Peyer's patch (tissue), 4 donors: ENCODE data around the gene ARIH2. TPM values are rescaled to one million over a fixed set of nuclear protein-coding genes. Genes with fewer than 3 reads are reported as not detected.

ENCODE experiments used
- DNase-seq, 3 donors: peaks; one replicate each; pipeline ENCODE4 v3.0.0-alpha.2; 2017 to 2019
- H3K27ac ChIP-seq, 4 donors: fragments of 200-600 bp; sonication (generic); one replicate each; pipeline ENCODE4 v1.5.1; 2016 to 2019
- H3K27me3 ChIP-seq, 2 donors: fragments of 200-600 bp; sonication (generic); one replicate each; pipeline ENCODE4 v1.5.1; 2019
- H3K36me3 ChIP-seq, 3 donors: fragments of 200-600 bp; sonication (generic); one replicate each; pipeline ENCODE4 v1.5.1; 2016 to 2019
- H3K4me1 ChIP-seq, 4 donors: fragments of 200-600 bp; sonication (generic); one replicate each; pipeline ENCODE4 v1.5.1; 2016 to 2019
- H3K4me3 ChIP-seq, 4 donors: fragments of 200-600 bp; sonication (generic); 1 replicate in 3 of 4; 2 replicates in 1 of 4; pipeline ENCODE4 v1.5.1; 2016 to 2019; ENCODE audit warnings: mild to moderate bottlenecking in 1 of 4
- H3K9me3 ChIP-seq, 4 donors: fragments of 200-600 bp; sonication (generic); one replicate each; pipeline ENCODE4 v1.5.1; 2016 to 2019; ENCODE audit warnings: mild to moderate bottlenecking in 1 of 4
- CTCF ChIP-seq, 6 experiments: fragments of 450-650 bp in 4 of 6; fragments of 200-600 bp in 2 of 6; sonication (generic) in 1 of 6; IDR thresholded peaks; one replicate each; pipeline ENCODE4 v1.5.1; 2017 to 2019; ENCODE audit warnings: antibody characterized with exemption in 6 of 6, mild to moderate bottlenecking in 3 of 6, moderate library complexity in 1 of 6
- POLR2A ChIP-seq, 2 donors: fragments of 450-650 bp; IDR thresholded peaks; one replicate each; pipeline ENCODE4 v1.5.1; 2017; ENCODE audit warnings: antibody characterized with exemption in 2 of 2, mild to moderate bottlenecking in 2 of 2, moderate library complexity in 2 of 2
- total RNA-seq, 4 donors: library from RNA; depleted of rRNA; stranded (reverse); fragments of >200 nt; gene quantifications; one replicate each; pipeline ENCODE4 v1.1.0, GENCODE V29; 2016

ARIH2 gene
- total RNA-seq, 4 donors from 2014 or later, result 59.7 to 184 (median 111) TPM

- no peaks in the 10 kb centered on the region for H3K27me3 ChIP-seq
- H3K9me3 ChIP-seq, result no peaks in the 10 kb centered on the region
- no peak for TF ChIP-seq POLR2A (IDR thresholded peaks at IDR 0.05)
- TF ChIP-seq CTCF (IDR thresholded peaks at IDR 0.05), result no peak
- peaks cover 0 to 21% (median 15%) of the 10 kb centered on the region in 4 donors for H3K4me1 ChIP-seq
- peak overlapping the region; percentile 74 to 91 (median 88) for H3K27ac ChIP-seq
- H3K36me3 ChIP-seq, result peaks cover 0 to 19% (median 0%) of the 10 kb centered on the region in 3 donors
- H3K4me3 ChIP-seq, result peak overlapping the region; percentile 73 to 97 (median 92)
- peak; percentile 45 to 65 (median 64) for DNase-seq
Measured at GRCh38 chr3:48990636-48991469, 72.2 kb downstream of the ARIH2 start.

GRCh38 chr3:48991851-48992545 is 73.4 kb downstream of the ARIH2 start:
- Histone ChIP-seq H3K36me3 (peaks cover 0 to 23% (median 0%) of the 10 kb centered on the region in 3 donors), H3K27ac (peak overlapping the region in 1 of 4 donors; percentile 89), H3K4me1 (peaks cover 0 to 21% (median 15%) of the 10 kb centered on the region in 4 donors), H3K4me3 (peak overlapping the region in 1 of 4 donors; percentile 91), H3K27me3 (no peaks in the 10 kb centered on the region), H3K9me3 (no peaks in the 10 kb centered on the region)
- no peak for DNase-seq
- TF ChIP-seq CTCF (IDR thresholded peaks at IDR 0.05), result no peak
- no peak for TF ChIP-seq POLR2A (IDR thresholded peaks at IDR 0.05)

DNA sequence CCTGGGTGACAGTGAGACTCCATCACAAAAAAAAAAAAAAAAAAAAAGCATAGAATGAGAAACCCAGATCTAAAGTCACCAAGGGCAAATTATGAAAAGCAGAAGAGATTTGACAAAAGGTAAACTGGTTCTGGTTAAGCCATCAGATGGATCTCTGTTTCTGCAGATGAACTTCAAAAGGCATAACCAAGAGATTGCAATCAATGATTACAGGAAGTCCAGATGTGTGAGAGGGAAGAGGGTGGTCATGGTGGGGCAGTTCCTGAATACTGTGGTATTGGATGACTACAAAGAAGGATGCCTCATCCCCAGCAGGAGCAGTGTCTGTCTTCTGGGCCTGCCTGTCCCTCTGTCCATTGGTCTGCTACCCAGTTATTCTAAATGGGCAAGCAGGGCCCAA is 75.2 kb downstream of the ARIH2 start:
- peaks cover 0 to 27% (median 0%) of the 10 kb centered on the region in 3 donors for H3K36me3 ChIP-seq

GRCh38 chr3:48996640-48997039 is 78.0 kb downstream of the ARIH2 start:
- H3K9me3 ChIP-seq, result no peaks in the 10 kb centered on the region
- no peaks in the 10 kb centered on the region for H3K27me3 ChIP-seq
- H3K4me3 ChIP-seq, result no peak overlapping the region
- peaks cover 0 to 27% (median 0%) of the 10 kb centered on the region in 3 donors for H3K36me3 ChIP-seq
- DNase-seq, result no peak
- H3K27ac ChIP-seq, result no peak overlapping the region
- TF ChIP-seq CTCF (IDR thresholded peaks at IDR 0.05), result no peak
- no peak for TF ChIP-seq POLR2A (IDR thresholded peaks at IDR 0.05)
- H3K4me1 ChIP-seq, result peaks cover 0 to 6% (median 3%) of the 10 kb centered on the region in 4 donors

More for the DNA sequence above, 75.2 kb downstream of the ARIH2 start:
- H3K4me1 ChIP-seq, result peaks cover 0 to 17% (median 14%) of the 10 kb centered on the region in 4 donors
- TF ChIP-seq POLR2A (IDR thresholded peaks at IDR 0.05), result no peak
- no peak for TF ChIP-seq CTCF (IDR thresholded peaks at IDR 0.05)
- H3K27ac ChIP-seq, result no peak overlapping the region
- DNase-seq, result no peak
- no peaks in the 10 kb centered on the region for H3K27me3 ChIP-seq
- H3K9me3 ChIP-seq, result no peaks in the 10 kb centered on the region
- H3K4me3 ChIP-seq, result no peak overlapping the region

DNA sequence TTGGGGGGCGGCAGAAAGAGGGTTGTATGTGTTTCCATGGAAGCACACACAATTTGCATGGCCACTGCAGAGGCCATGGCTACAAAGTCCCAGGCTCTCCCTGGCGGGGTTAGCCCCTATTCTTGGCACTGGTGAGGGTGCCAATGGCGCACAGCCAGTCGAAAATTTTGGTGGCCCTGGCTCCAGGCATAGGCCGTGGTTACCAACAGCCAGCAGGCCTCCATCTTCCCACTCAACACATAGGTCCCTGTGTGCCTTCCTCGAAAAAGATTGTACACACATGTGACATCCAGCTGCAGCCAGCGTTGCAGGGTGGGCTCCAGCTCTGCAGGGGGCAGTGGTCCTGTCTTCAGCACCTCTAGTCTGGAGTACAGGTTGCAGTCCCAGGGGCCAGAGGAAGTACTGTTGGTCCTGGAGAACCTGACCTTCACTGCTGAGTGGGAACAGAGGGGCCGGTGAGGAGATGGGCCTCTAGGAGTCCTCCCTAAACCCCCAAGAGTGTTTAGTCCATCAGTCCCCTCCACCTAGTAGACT is 78.5 kb downstream of the ARIH2 start:
- Histone ChIP-seq H3K36me3 (peaks cover 0 to 27% (median 0%) of the 10 kb centered on the region in 3 donors), H3K9me3 (no peaks in the 10 kb centered on the region), H3K4me1 (peaks cover 0 to under 1% (median 0%) of the 10 kb centered on the region in 4 donors), H3K4me3 (no peak overlapping the region), H3K27me3 (no peaks in the 10 kb centered on the region), H3K27ac (no peak overlapping the region)
- no peak for DNase-seq
- TF ChIP-seq POLR2A (IDR thresholded peaks at IDR 0.05) (no peak), CTCF (IDR thresholded peaks at IDR 0.05) (no peak)
